Astrocyte (in vitro differentiated cells and primary cell): ENCODE measurements around the gene CCDC78. TPM values are rescaled to one million over a fixed set of nuclear protein-coding genes. Genes with fewer than 3 reads are reported as not detected.

Experiments used
- DNase-seq: peaks from one replicate; pipeline ENCODE4 v3.0.0-alpha.2; 2010; ENCODE audit warnings: low read depth
- FAIRE-seq: peaks from 2 replicates; lab custom pipeline; 2011; peaks lifted over from hg19 to GRCh38; lab: Jason Lieb, UNC
- H2AFZ ChIP-seq: 2 replicates; pipeline ENCODE4 v1.6.0; 2012; ENCODE audit warnings: low read depth, low read length, inconsistent platforms
- H3K27ac ChIP-seq: 2 replicates; pipeline ENCODE4 v1.5.1; 2011; ENCODE audit warnings: low read depth, low read length, inconsistent platforms
- H3K27me3 ChIP-seq: 2 replicates; pipeline ENCODE4 v1.6.0; 2011; ENCODE audit warnings: low read length, inconsistent platforms; ENCODE audit not compliant: insufficient read depth
- H3K36me3 ChIP-seq: 2 replicates; pipeline ENCODE4 v1.5.1; 2011; ENCODE audit warnings: low read length, inconsistent platforms; ENCODE audit not compliant: insufficient read depth
- H3K4me1 ChIP-seq: 2 replicates; pipeline ENCODE4 v1.5.1; 2011; ENCODE audit warnings: low read length, inconsistent platforms; ENCODE audit not compliant: insufficient read depth
- H3K4me2 ChIP-seq: 2 replicates; pipeline ENCODE4 v1.6.0; 2012; ENCODE audit warnings: low read length, inconsistent platforms
- H3K4me3 ChIP-seq: 2 replicates; pipeline ENCODE4 v1.5.1; 2011; ENCODE audit warnings: low read depth, mild to moderate bottlenecking, low read length, inconsistent platforms; ENCODE audit not compliant: insufficient read depth
- H3K79me2 ChIP-seq: 2 replicates; pipeline ENCODE4 v1.6.0; 2012; ENCODE audit warnings: mild to moderate bottlenecking, low read length, inconsistent platforms; ENCODE audit not compliant: insufficient read depth
- H3K9ac ChIP-seq: 2 replicates; pipeline ENCODE4 v1.6.0; 2012; ENCODE audit warnings: mild to moderate bottlenecking, low read length, inconsistent platforms
- H3K9me3 ChIP-seq: 2 replicates; pipeline ENCODE4 v1.5.1; 2012; ENCODE audit warnings: low read depth, mild to moderate bottlenecking, low read length, inconsistent platforms; ENCODE audit not compliant: insufficient read depth
- H4K20me1 ChIP-seq: 2 replicates; pipeline ENCODE4 v1.6.0; 2012; ENCODE audit warnings: low read length, inconsistent platforms; ENCODE audit not compliant: insufficient read depth
- H3K27ac Mint-ChIP-seq: one replicate; pipeline ENCODE4 v1.8.0; 2021; ENCODE audit warnings: mild to moderate bottlenecking, mixed read lengths; ENCODE audit not compliant: unreplicated experiment
- H3K27me3 Mint-ChIP-seq: one replicate; pipeline ENCODE4 v1.8.0; 2021; ENCODE audit warnings: low read depth, mixed read lengths; ENCODE audit not compliant: unreplicated experiment
- H3K36me3 Mint-ChIP-seq: one replicate; pipeline ENCODE4 v1.8.0; 2021; ENCODE audit warnings: low read depth, mixed read lengths; ENCODE audit not compliant: unreplicated experiment
- H3K4me1 Mint-ChIP-seq: one replicate; pipeline ENCODE4 v1.8.0; 2021; ENCODE audit warnings: low read depth, mixed read lengths; ENCODE audit not compliant: unreplicated experiment
- H3K4me3 Mint-ChIP-seq: one replicate; pipeline ENCODE4 v1.8.0; 2021; ENCODE audit warnings: mild to moderate bottlenecking, moderate library complexity, mixed read lengths; ENCODE audit not compliant: unreplicated experiment
- H3K9me3 Mint-ChIP-seq: one replicate; pipeline ENCODE4 v1.8.0; 2021; ENCODE audit warnings: mild to moderate bottlenecking, mixed read lengths; ENCODE audit not compliant: unreplicated experiment
- EZH2 ChIP-seq: IDR thresholded peaks from 2 replicates; pipeline ENCODE4 v1.6.1; 2012; ENCODE audit warnings: mild to moderate bottlenecking, low read length, inconsistent platforms; ENCODE audit not compliant: insufficient read depth
- total RNA-seq: library from RNA; stranded (reverse); gene quantifications from 2 replicates; pipeline ENCODE4 v1.2.1, GENCODE V29; 2021
- TF ChIP-seq, protein P1 (sequence below): IDR thresholded peaks from 2 replicates; pipeline ENCODE4 v1.5.1; 2011; ENCODE audit warnings: low read depth, mild to moderate bottlenecking, inconsistent platforms, low read length, moderate library complexity; ENCODE audit not compliant: insufficient read depth

The CCDC78 gene
- total RNA-seq, 1 donor from 2014 or later, result 4.7 TPM

DNA sequence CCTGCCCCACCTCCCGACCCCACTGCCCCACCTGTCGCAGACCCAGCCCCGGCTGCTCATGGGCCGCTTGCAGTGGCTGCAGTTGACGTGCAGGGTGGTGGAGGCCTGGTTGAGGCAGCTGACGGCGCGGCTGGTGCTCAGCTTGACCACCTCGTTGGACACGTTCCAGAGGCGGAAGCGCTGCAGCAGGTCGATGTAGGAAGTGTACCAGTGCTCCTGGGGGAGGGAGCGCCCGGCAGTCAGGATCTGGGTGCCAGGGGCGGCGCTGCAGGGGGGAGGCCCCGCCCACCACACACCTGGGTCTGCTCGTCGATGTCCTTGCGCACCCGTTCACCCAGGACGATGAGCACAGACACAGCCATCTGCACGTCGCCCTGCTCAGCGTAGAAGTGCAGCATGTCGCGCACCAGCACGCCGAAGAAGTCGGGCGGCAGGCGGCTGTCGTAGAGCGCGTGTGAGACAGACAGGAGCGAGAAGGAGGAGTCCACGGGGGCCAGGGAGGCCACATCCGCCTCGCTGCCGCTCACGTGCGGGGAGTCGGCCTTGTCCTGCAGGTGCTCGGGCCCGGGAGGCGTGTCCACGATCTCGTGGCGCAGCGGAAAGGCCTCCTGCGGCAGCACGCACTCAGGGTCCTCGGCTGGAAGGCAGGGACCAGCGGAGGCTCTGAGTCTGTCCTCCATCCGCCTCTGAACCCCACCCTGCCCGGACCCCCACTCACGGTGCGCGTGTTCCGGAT, 41.1 kb downstream of the CCDC78 start:
- Histone ChIP-seq H3K79me2 (peaks cover 78% of the 10 kb centered on the region), H3K27ac (no peak overlapping the region), H3K9ac (no peak overlapping the region), H3K4me1 (peaks cover 34% of the 10 kb centered on the region), H3K4me3 (no peak overlapping the region), H4K20me1 (peaks cover 31% of the 10 kb centered on the region), H3K27me3 (no peaks in the 10 kb centered on the region), H2AFZ (no peak overlapping the region), H3K36me3 (peaks cover 3% of the 10 kb centered on the region), H3K4me2 (no peak overlapping the region), H3K9me3 (no peaks in the 10 kb centered on the region)
- Mint-ChIP-seq H3K27me3 (no peaks in the 10 kb centered on the region), H3K9me3 (no peaks in the 10 kb centered on the region), H3K36me3 (peaks cover 10% of the 10 kb centered on the region), H3K27ac (no peak overlapping the region), H3K4me1 (peaks cover 13% of the 10 kb centered on the region), H3K4me3 (no peak overlapping the region)
- no peak for FAIRE-seq
- TF ChIP-seq, protein P1, sequence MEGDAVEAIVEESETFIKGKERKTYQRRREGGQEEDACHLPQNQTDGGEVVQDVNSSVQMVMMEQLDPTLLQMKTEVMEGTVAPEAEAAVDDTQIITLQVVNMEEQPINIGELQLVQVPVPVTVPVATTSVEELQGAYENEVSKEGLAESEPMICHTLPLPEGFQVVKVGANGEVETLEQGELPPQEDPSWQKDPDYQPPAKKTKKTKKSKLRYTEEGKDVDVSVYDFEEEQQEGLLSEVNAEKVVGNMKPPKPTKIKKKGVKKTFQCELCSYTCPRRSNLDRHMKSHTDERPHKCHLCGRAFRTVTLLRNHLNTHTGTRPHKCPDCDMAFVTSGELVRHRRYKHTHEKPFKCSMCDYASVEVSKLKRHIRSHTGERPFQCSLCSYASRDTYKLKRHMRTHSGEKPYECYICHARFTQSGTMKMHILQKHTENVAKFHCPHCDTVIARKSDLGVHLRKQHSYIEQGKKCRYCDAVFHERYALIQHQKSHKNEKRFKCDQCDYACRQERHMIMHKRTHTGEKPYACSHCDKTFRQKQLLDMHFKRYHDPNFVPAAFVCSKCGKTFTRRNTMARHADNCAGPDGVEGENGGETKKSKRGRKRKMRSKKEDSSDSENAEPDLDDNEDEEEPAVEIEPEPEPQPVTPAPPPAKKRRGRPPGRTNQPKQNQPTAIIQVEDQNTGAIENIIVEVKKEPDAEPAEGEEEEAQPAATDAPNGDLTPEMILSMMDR, result no peak
- no peak for TF ChIP-seq EZH2
- no peak for DNase-seq

DNA sequence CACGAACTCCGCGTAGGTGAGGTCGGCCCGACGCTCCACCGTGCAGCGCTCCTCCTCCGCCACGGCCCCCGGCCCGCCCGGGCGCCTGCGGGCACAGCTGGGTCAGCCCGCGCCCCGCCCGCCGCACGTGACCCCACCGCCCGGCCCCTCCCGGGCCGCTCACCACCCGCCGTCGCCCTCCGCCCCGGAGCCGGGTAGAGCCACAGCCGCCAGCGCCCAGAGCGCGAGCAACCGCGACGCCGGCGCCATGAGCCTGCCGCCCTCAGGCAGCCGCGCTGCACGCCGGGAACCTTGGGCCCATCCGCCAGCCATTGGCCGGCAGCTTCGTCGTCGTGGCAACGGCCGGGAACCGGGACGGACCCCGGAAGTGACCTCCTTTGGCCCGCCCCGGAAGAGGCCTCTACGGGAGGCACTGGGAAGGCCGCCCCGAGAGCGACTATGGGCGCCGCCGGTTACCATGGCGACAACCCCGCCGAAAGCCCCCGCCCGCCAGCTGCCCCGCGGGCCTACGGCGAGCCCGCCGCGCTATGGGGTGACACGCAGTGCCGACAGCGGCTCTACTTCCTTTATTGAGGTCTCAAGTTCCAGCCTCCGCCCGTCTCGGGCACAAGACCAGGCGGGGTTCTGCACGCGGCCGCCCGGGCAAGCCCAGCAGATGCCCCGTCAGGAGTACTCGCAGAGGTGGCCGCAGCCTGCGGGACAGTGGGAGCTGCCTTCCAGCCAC, 42.0 kb downstream of the CCDC78 start, which contains the start of gene JMJD8:
Gene JMJD8, minus strand, starts transcription at position 264 of the 724 bp plus-strand sequence. Its CDS starts 15 bp downstream, at position 249.
- Mint-ChIP-seq H3K9me3 (no peaks in the 10 kb centered on the region), H3K4me3 (peak within 1 kb of the TSS; percentile 78), H3K4me1 (peaks cover 13% of the 10 kb centered on the region), H3K36me3 (peaks cover 10% of the 10 kb centered on the region), H3K27ac (peak within 1 kb of the TSS; percentile 47), H3K27me3 (no peaks in the 10 kb centered on the region)
- H3K9me3 ChIP-seq, result no peaks in the 10 kb centered on the region
- peaks cover 71% of the 10 kb centered on the region for H3K79me2 ChIP-seq
- H3K27me3 ChIP-seq, result no peaks in the 10 kb centered on the region
- peak within 1 kb of the TSS; percentile 50 for H3K27ac ChIP-seq
- peak; percentile 87 for DNase-seq
- peak within 1 kb of the TSS; percentile 65 for H3K9ac ChIP-seq
- TF ChIP-seq, protein P1, result no peak
- no peak for TF ChIP-seq EZH2
- peaks cover 3% of the 10 kb centered on the region for H3K36me3 ChIP-seq
- H3K4me1 ChIP-seq, result peaks cover 32% of the 10 kb centered on the region
- H3K4me3 ChIP-seq, result peak within 1 kb of the TSS; percentile 57
- peaks cover 31% of the 10 kb centered on the region for H4K20me1 ChIP-seq
- no peak for FAIRE-seq
- peak within 1 kb of the TSS; percentile 18 for H2AFZ ChIP-seq
- peak within 1 kb of the TSS; percentile 88 for H3K4me2 ChIP-seq
